ENCODE data around the gene NFKBIZ.
A peak's percentile ranks its signal among the peaks of the same experiment; 100 is the strongest.

NFKBIZ gene

DNA sequence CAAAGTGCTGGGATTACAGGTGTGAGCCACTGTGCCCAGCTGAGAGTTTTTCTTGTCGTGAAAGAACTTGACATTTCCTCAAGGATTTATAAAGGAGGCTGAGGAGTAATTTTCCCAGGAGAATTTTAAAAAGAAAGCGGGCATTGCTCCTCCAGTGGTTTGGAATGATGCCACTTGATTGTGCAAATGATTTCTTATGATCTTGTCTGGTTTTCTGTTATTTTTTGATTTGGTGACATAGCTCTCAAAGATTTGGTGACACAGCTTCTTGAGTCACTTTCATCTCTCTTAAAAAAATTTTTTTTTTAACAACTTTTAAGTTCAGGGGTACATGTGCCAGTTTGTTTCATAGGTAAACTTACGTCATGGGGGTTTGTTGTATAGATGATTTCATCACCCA is 24.6 kb upstream of the NFKBIZ start:
- TF ChIP-seq, protein P1, sequence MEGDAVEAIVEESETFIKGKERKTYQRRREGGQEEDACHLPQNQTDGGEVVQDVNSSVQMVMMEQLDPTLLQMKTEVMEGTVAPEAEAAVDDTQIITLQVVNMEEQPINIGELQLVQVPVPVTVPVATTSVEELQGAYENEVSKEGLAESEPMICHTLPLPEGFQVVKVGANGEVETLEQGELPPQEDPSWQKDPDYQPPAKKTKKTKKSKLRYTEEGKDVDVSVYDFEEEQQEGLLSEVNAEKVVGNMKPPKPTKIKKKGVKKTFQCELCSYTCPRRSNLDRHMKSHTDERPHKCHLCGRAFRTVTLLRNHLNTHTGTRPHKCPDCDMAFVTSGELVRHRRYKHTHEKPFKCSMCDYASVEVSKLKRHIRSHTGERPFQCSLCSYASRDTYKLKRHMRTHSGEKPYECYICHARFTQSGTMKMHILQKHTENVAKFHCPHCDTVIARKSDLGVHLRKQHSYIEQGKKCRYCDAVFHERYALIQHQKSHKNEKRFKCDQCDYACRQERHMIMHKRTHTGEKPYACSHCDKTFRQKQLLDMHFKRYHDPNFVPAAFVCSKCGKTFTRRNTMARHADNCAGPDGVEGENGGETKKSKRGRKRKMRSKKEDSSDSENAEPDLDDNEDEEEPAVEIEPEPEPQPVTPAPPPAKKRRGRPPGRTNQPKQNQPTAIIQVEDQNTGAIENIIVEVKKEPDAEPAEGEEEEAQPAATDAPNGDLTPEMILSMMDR (conservative IDR thresholded peaks at IDR 0.05; ENCODE audit: low read depth, low read length): no peak
- H3K4me3 ChIP-seq (ENCODE audit: low read depth, low read length): no peak overlapping the region
- DNase-seq (ENCODE audit: low read depth): peak; percentile 20

GRCh38 chr3:101825904-101826445 is 23.3 kb upstream of the NFKBIZ start:
- TF ChIP-seq, protein P1 (conservative IDR thresholded peaks at IDR 0.05; ENCODE audit: low read depth, low read length): no peak
- DNase-seq (ENCODE audit: low read depth): peak; percentile 36
- no peak overlapping the region for H3K4me3 ChIP-seq (ENCODE audit: low read depth, low read length)

GRCh38 chr3:101827211-101828174 is 21.8 kb upstream of the NFKBIZ start:
- peak; percentile 88 for DNase-seq (ENCODE audit: low read depth)

GRCh38 chr3:101828276-101828675 is 21.0 kb upstream of the NFKBIZ start:
- peak overlapping the region; percentile 68 for H3K4me3 ChIP-seq (ENCODE audit: low read depth, low read length)
- no peak for DNase-seq (ENCODE audit: low read depth)
- TF ChIP-seq, protein P1 (conservative IDR thresholded peaks at IDR 0.05; ENCODE audit: low read depth, low read length): no peak

More at GRCh38 chr3:101827211-101828174, 21.8 kb upstream of the NFKBIZ start:
- H3K4me3 ChIP-seq (ENCODE audit: low read depth, low read length): peak overlapping the region; percentile 68
- TF ChIP-seq, protein P1 (conservative IDR thresholded peaks at IDR 0.05; ENCODE audit: low read depth, low read length): no peak

DNA sequence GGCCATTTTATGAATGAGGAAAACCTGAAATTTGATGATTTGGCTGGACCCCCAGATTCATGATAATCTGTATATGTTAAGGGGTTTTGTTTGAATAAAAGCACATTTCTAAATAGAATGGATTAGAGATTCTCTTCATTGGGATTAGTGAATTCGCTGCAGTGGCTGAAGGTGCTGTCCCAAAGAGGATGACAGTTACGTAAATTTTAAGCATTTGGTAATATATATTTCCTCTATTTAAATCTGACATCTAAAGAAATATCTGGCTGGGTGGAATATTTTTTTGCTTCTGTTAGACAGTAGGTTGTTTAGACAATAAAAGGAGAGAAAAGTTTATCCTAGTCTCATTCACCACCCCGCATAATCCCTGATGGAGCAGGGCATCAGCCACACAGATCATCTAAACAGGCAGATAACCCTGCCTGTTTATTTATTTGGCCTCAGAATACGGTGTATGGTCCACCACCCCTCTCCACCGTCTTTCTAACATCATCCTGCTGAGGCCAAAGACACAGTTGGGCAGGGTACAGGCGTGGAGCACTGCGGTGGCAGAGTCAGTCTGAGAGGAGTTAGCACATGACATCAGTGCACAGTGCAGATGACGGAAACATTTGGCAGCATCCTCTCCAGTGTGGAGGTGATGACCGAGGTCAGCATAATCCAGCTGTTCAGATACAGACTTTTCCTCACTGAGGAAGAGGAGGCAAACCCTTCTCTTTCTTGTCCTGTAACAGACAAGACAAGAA is 20.4 kb upstream of the NFKBIZ start:
- H3K4me3 ChIP-seq (ENCODE audit: low read depth, low read length): peak overlapping the region; percentile 68
- TF ChIP-seq, protein P1 (conservative IDR thresholded peaks at IDR 0.05; ENCODE audit: low read depth, low read length): no peak
- peak; percentile 76 for DNase-seq (ENCODE audit: low read depth)

DNA sequence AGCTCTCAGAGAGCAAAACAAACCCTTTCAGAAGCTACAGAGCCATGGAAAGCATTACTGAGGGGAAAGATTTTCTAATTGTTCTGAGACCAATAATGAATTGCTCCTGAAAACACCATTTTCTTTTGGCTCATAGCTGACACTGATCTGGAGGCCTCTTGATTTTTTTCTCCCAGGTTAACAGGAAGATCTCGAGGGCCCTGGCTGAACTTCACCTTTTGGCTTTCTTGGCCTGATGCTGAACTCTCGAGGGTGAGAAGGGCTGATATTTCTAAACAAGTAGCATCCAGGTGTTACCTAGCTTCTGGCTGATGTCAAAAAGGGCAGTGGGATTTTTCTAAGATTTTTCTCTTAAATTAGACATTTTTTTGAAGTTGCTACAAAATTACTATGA is 19.9 kb upstream of the NFKBIZ start:
- no peak for DNase-seq (ENCODE audit: low read depth)
- TF ChIP-seq, protein P1 (conservative IDR thresholded peaks at IDR 0.05; ENCODE audit: low read depth, low read length): no peak

More for the DNA sequence above, 19.9 kb upstream of the NFKBIZ start:
- peak overlapping the region; percentile 68 for H3K4me3 ChIP-seq (ENCODE audit: low read depth, low read length)
